Fibroblast of gingiva (primary cell): ENCODE measurements around the gene ZNF80.
A peak's percentile ranks its signal among the peaks of the same experiment; 100 is the strongest.

Experiments
- DNase-seq: peaks from one replicate; pipeline ENCODE4 v3.0.0-alpha.2; 2011; ENCODE audit warnings: low read depth

ZNF80 gene

GRCh38 chr3:114219741-114220140 is 17.6 kb downstream of the ZNF80 start:
- DNase-seq = no peak

GRCh38 chr3:114218578-114219185 is 18.7 kb downstream of the ZNF80 start:
- no peak for DNase-seq

- no peak for DNase-seq
These were observed 19.4 kb downstream of the ZNF80 start for GRCh38 chr3:114218006-114218405.

- DNase-seq = no peak
These were observed 20.1 kb downstream of the ZNF80 start for GRCh38 chr3:114217266-114217665.

- DNase-seq = peak; percentile 10
These were observed 21.0 kb downstream of the ZNF80 start for GRCh38 chr3:114216186-114216970.

- DNase-seq = no peak
These were observed 22.6 kb downstream of the ZNF80 start for GRCh38 chr3:114214542-114215341.

GRCh38 chr3:114213627-114214541 is 23.5 kb downstream of the ZNF80 start:
- peak; percentile 56 for DNase-seq

- DNase-seq = peak; percentile 38
These were observed 24.1 kb downstream of the ZNF80 start for GRCh38 chr3:114213292-114213626.

- DNase-seq = no peak
These were observed 24.7 kb downstream of the ZNF80 start for GRCh38 chr3:114212646-114213045.

- DNase-seq = no peak
These were observed 29.6 kb downstream of the ZNF80 start for GRCh38 chr3:114207768-114208167.

GRCh38 chr3:114206342-114206741 is 31.0 kb downstream of the ZNF80 start:
- no peak for DNase-seq

GRCh38 chr3:114205541-114205940 is 31.8 kb downstream of the ZNF80 start:
- DNase-seq = no peak

- no peak for DNase-seq
These were observed 42.6 kb downstream of the ZNF80 start for GRCh38 chr3:114194750-114195149.

- DNase-seq = no peak
These were observed 45.2 kb downstream of the ZNF80 start for GRCh38 chr3:114192136-114192535.

- no peak for DNase-seq
These were observed 50.9 kb downstream of the ZNF80 start for GRCh38 chr3:114186501-114186900.
